ENCODE measurements around the gene GMPR. TPM values are rescaled to one million over a fixed set of nuclear protein-coding genes. Genes with fewer than 3 reads are reported as not detected.

The GMPR gene
- total and polyA plus RNA-seq, 2 experiments from 2014 or later: 9.4 to 29.6 TPM

DNA sequence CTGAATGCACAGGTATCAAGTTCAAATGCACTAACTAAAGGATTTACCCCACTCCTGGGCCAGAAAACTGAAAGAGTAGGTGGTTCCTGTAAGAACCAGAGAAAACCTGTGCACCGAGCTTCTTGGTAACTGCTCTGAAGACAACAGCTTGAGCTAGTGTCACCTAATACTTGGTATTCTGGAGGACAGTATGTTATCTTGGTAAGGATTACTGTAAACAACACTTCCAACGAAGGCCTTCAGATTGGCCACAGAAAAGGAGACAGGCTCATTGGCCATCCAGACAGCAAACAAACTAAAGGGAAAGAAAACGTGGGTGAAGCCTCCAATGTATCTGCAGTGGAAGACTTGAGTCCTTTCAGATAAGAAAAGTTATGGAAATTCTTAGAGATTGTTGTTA, 61.5 kb downstream of the GMPR start:
- TF ChIP-seq, protein P1, sequence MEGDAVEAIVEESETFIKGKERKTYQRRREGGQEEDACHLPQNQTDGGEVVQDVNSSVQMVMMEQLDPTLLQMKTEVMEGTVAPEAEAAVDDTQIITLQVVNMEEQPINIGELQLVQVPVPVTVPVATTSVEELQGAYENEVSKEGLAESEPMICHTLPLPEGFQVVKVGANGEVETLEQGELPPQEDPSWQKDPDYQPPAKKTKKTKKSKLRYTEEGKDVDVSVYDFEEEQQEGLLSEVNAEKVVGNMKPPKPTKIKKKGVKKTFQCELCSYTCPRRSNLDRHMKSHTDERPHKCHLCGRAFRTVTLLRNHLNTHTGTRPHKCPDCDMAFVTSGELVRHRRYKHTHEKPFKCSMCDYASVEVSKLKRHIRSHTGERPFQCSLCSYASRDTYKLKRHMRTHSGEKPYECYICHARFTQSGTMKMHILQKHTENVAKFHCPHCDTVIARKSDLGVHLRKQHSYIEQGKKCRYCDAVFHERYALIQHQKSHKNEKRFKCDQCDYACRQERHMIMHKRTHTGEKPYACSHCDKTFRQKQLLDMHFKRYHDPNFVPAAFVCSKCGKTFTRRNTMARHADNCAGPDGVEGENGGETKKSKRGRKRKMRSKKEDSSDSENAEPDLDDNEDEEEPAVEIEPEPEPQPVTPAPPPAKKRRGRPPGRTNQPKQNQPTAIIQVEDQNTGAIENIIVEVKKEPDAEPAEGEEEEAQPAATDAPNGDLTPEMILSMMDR (IDR thresholded peaks at IDR 0.05; ENCODE audit: low read depth, low read length): no peak
- Histone ChIP-seq H3K4me3 (no peak overlapping the region), H3K36me3 (no peaks in the 10 kb centered on the region), H3K4me1 (ENCODE audit: low read depth) (peaks cover 5% of the 10 kb centered on the region), H3K9me3 (ENCODE audit: low read depth) (no peaks in the 10 kb centered on the region), H3K27me3 (no peaks in the 10 kb centered on the region), H3K27ac (no peak overlapping the region)
- no peak for DNase-seq (ENCODE audit: low read depth in 1 of 2, low spot score in 1 of 2)

DNA sequence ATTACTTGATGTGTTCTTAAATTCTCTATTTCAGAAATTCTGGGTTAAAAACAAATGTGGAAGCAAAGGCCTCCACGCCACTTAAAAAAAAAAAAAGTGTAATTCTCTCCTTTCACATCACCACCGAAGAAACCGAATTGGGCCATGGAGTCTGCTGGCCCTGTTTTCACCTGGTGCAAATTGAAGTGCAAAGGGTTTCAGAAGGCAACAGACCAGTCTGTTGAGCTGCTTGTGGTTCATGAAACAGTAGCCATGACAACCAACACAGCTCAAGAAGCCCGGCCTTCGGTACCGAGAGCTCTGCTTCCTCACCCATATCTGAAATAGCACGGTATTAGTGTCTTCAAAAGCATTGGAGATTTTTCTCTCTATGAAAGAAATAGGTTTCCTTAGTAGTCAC, 63.1 kb downstream of the GMPR start:
- TF ChIP-seq, protein P1 (IDR thresholded peaks at IDR 0.05; ENCODE audit: low read depth, low read length): no peak

DNA sequence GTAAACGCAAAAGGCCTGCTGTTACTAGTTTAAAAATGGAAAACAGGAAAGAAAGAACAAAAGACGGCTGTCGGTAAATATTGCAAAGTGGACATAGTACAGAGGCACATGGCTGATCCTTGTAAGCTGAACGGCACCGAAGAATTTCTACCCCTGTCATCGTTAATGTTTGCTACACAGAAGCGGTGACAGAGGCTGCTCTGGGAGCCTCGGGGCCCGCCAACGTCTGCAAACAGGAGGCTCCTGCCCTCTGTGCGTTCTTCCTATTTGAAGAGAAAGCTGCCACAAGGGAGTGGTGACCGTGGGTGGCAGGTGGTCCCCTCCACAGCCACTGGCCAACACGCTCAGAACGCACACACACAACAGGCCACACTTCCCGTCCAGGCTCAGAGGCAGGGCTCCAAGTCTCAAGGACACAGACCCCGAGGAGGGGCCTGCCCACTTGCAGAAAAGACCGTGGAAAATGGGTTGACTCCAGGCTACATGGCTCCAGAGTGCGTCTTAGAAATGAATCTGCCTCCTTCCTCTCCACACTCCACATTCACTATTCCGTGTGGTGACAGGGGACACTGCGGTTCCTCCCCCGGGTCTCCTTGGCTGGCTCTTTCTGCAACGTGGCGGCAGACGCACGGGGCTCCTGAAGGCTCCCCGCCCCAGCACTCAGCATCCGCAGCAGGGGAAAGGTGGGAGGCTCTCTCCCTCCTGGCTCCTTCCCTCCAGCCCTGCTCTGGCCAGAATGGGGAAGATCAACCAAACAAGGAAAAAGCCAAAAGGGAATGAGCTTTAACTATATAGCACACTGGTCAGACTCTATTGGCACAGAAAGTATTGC, 64.5 kb downstream of the GMPR start:
- Histone ChIP-seq H3K27ac (peak overlapping the region; percentile 40), H3K36me3 (no peaks in the 10 kb centered on the region), H3K27me3 (no peaks in the 10 kb centered on the region), H3K9me3 (ENCODE audit: low read depth) (no peaks in the 10 kb centered on the region), H3K4me3 (no peak overlapping the region), H3K4me1 (ENCODE audit: low read depth) (peaks cover 5% of the 10 kb centered on the region)
- peak in 1 of 2 donors; percentile 27 for DNase-seq (ENCODE audit: low read depth in 1 of 2, low spot score in 1 of 2)
- TF ChIP-seq, protein P1 (IDR thresholded peaks at IDR 0.05; ENCODE audit: low read depth, low read length): no peak

More for the DNA sequence above, 63.1 kb downstream of the GMPR start:
- H3K4me3 ChIP-seq: no peak overlapping the region
- no peak for DNase-seq (ENCODE audit: low read depth in 1 of 2, low spot score in 1 of 2)
- no peak overlapping the region for H3K27ac ChIP-seq
- no peaks in the 10 kb centered on the region for H3K27me3 ChIP-seq
- no peaks in the 10 kb centered on the region for H3K9me3 ChIP-seq (ENCODE audit: low read depth)
- H3K4me1 ChIP-seq (ENCODE audit: low read depth): peaks cover 5% of the 10 kb centered on the region
- H3K36me3 ChIP-seq: no peaks in the 10 kb centered on the region

DNA sequence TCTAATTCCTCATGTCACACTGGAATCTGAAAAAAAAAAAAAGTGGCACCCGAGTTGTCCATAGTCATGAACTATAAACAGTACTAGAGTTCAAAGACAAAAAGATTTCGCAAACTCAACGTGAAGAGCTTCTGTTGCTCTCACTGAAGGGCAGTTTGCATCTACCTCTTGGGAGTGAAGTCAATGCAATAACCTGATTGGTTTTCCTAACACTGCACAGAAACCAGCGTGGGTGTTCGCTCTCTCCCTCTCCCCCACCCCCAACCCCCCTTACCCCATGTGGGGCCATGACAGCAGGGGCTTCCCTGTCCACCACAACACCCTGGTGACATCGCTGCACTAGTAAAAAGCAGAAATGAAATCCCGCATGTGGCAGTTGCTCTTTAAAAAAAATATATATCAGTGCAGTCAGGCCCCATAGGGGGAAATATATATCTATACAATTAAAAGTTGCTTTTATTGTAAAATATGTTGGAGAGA, 66.9 kb downstream of the GMPR start:
- Histone ChIP-seq H3K4me3 (no peak overlapping the region), H3K36me3 (no peaks in the 10 kb centered on the region), H3K27ac (no peak overlapping the region), H3K27me3 (no peaks in the 10 kb centered on the region), H3K9me3 (ENCODE audit: low read depth) (no peaks in the 10 kb centered on the region), H3K4me1 (ENCODE audit: low read depth) (peaks cover 5% of the 10 kb centered on the region)
- no peak for DNase-seq (ENCODE audit: low read depth in 1 of 2, low spot score in 1 of 2)
- TF ChIP-seq, protein P1 (IDR thresholded peaks at IDR 0.05; ENCODE audit: low read depth, low read length): no peak

DNA sequence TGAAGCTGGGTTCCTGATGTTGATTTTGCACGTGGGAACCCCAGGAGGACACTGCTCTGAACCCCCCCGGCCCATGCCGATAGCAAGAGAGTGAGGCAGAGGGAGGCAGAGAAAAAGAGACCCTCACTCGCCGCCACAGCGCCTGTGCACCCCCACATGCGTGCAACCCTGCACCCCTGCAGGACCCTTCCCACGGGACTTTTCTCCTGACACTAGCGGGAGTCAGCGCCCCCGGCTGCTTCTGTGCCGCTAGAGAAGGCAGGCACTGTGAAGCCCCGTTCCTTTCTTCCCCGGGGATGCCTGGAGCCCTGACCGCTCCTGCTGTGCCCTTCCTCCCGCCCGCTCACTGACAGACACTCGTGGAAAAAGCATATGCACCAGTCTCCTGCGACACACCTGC, 67.4 kb downstream of the GMPR start:
- TF ChIP-seq, protein P1 (IDR thresholded peaks at IDR 0.05; ENCODE audit: low read depth, low read length): no peak
- Histone ChIP-seq H3K4me1 (ENCODE audit: low read depth) (peaks cover 5% of the 10 kb centered on the region), H3K4me3 (no peak overlapping the region), H3K27me3 (no peaks in the 10 kb centered on the region), H3K36me3 (no peaks in the 10 kb centered on the region), H3K9me3 (ENCODE audit: low read depth) (no peaks in the 10 kb centered on the region), H3K27ac (no peak overlapping the region)
- DNase-seq (ENCODE audit: low read depth in 1 of 2, low spot score in 1 of 2): no peak
